Measurements from ENCODE around the gene BUD13.
"Not testable (repeated sequence)": the region's sequence is repeated elsewhere in the genome, so short reads cannot be mapped to it uniquely, and the experiment has no call there.

The BUD13 gene, protein sequence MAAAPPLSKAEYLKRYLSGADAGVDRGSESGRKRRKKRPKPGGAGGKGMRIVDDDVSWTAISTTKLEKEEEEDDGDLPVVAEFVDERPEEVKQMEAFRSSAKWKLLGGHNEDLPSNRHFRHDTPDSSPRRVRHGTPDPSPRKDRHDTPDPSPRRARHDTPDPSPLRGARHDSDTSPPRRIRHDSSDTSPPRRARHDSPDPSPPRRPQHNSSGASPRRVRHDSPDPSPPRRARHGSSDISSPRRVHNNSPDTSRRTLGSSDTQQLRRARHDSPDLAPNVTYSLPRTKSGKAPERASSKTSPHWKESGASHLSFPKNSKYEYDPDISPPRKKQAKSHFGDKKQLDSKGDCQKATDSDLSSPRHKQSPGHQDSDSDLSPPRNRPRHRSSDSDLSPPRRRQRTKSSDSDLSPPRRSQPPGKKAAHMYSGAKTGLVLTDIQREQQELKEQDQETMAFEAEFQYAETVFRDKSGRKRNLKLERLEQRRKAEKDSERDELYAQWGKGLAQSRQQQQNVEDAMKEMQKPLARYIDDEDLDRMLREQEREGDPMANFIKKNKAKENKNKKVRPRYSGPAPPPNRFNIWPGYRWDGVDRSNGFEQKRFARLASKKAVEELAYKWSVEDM

DNA sequence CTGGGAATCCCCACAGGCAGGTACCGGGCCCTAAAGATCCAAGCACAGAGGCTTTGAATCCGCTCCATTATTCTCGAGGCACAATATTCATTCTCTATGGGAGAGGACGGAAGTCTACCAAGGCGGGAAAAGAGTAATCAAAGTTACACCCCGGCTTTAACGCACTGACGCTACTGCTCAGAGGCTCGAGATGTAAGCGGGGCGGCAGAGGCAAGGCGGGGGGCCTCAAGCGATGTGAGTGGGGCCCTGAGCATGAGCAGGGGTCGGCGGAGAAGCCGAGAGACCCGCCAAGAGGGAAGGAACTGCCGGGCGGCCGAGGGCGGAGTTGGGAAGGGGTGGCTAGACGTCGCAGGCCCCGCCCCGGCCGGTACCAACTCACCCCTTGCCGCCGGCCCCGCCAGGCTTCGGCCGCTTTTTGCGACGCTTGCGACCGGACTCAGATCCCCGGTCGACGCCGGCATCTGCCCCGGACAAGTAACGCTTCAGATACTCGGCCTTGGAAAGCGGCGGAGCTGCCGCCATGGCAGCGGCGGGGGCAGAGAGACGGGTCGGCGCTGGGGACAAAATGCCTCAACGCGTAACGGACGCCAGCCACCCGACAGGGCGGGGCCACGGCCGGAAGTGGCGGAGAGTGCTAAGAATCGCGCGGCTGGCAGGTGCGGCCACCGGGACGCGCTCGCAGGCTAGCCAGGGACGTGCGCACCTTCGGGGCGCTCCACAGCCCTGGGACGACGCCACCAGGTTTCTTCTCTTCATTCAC lies at the start of gene BUD13:
Gene BUD13, minus strand, starts transcription at position 545 of the 760 bp plus-strand sequence. Its CDS starts 23 bp downstream, at position 522.
- peak; percentile 95 for DNase-seq

DNA sequence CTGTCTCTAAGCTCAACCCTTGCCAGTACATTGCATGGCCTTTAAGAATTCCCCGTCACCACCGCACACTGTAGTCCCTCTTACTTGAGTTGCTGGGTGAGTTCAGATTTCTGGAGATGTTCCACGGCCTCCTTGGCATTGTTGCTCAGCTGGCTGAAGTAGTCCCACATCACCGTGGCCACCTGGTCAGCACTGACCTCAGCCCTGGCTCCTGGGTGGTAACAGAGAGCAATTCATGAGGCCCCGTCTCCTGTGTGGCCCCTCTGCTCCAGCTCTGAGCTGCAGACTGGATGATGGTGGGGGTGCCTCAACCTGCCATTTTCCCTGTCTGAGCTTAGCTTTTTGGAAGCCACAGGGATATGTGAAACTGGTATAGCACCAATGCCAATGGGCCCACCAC lies 49.8 kb upstream of the BUD13 start:
- DNase-seq, result no peak

DNA sequence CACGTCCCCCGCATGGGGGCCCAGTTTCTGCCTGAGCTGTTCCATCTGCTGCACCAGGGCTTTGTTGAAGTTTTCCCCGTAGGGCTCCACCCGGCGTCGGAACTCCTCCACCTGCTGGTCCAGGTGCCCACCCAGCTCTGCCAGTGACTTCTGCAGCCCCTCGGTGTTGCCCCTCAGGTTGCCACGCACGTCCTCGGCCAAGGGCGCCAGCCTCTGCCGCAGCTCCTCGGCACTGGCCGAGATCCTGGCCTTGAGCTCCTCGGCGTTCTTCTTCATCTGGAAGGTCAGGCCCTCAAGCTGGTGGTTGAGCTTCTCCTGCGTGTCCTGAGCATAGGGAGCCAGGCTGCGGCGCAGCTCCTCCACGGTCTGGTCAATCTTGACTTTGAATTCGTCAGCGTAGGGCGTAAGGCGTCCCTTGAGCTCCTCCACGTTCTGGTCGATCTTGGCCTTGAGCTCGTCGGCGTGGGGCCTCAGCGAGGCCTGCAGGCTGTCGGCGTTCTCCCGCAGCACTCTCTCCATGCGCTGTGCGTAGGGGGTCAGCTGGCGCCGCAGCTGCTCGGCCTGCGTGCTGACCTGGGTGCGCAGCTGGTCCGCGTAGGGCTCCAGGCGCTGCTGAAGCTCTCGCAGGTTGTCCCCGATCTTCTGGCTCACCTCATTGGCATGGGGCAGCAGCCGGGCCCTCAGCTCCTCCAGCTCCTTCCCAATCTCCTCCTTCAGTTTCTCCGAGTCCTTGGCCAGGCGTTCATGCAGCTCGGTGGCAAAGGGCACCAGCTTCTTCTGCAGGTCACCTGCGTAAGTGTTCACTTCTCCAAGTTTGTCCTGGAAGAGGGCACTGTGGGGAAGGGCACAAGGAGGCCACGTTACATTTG lies 48.5 kb upstream of the BUD13 start:
- no peak for DNase-seq

DNA sequence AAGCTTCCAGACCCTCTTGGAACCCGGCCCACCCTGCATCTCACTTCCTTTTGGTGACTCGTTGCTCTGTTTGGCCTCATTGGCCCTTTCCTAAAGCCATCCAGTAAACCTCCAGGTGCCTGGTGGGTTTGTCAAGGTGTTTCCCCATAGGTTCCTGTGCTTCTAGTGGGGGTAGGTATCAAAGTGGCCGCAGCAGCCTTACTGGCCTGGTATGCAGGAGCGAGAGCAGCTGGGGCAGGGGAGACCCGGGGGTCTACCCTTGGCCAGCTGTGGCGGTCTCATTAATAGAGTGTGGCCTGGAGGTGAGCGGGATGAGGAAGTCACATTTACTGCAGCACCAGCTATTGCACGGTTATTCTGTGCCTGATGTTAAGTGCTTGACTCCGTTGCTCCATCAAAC lies 46.3 kb upstream of the BUD13 start:
- DNase-seq, result no peak

DNA sequence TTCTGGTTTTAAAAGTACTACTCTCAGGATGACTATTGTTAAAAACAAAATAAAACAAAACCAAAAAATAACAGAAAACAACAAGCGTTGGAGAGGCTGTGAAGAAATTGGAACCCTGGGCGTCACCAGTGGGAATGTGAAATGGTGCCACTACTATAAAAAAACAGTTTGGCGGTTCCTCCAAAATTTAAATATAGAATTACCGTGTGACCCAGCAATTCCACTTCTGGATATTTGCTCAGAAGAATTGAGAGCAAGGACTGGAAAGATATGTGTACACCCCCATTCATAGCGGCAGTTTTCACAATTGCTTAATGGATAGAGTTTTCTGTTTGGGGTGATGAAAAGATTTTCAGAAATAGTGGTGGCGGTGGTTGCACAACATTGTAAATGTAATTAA lies 41.7 kb upstream of the BUD13 start:
- DNase-seq, result no peak

DNA sequence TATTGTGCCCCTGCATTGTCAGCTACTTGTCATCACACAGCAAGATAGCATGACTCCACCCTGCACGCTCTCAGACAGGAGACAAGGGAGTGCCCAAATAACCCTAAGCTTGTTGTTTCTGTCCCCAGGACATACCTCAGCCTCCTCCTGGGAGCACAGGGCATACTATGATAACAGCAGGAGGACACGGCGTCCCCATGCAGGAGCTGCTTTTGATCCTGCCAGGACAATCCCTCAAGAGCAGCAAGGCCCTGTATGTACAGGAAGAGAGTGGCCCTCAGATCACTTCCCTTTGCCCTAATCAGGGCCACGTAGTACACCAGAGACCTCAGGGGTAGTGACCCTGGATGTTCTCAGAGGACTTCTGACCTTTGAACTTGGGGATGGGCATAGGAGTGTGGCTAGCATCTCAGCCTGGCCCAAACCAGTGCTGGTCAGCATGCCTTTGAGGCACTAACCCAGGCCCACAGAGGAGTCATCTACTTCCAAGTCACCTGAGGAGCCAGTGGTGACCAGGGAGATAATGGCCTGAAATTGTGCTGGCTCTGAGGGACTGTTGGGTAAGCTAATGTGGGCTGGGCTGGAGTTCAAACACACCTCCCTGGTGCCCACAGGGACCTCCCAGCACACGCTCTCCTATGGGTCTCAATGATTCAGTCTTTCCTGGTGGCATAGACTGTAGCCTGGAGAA lies 41.1 kb upstream of the BUD13 start:
- no peak for DNase-seq

DNA sequence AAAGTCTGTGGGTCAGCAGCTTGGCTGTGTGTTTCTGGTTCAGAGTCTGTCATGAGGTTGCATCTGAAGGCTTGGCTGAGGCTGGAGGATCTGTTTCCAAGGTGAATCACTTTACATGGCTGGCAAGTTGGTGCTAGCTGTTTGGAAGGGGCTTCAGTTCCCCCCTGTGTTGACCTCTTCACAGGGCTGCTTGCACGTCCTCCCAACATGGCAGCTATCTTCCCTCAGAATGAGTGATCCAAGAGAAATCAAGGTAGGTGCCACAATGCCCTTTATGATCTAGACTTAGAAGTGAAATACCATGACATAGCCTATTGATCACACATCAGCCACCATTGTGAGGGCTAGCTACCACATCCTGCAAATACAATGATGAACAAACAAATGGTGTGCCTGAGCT lies 40.4 kb upstream of the BUD13 start:
- DNase-seq, result no peak

DNA sequence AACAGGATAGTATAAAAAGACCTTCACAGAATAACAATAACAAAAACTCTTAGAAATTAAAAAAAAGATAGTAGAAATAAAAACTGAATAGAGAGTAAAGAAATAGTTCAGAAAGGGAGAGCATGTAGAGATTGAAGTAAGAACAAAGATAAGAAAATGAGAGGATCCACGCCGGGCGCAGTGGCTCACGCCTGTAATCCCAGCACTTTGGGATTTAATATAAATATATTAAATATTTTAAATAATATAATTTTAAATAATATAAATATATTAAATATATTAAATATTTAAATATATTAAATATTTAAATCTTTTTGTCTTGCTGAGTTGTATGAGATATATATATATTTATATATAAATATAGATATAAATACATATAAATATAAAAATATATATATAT lies 39.3 kb upstream of the BUD13 start:
- DNase-seq, result no peak

DNA sequence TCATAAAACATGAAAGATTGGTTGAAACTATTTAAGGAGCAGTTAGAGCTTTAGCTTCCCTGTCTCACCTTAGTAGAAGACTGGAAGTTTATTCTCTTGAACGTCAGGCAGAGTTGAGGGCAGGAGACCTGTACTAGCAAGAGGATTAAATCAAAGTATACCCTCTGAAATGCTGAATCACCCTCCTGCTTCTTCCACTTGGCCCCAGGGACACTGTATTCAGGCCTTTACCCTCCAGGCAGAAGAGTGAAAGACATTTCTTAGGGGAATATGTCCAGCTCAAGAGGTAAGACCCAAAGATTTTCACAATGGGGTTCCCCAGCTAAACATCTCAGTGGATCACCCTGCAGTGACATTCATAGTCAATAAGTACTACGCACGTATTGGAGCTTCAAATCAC lies 38.4 kb upstream of the BUD13 start:
- DNase-seq, result no peak

DNA sequence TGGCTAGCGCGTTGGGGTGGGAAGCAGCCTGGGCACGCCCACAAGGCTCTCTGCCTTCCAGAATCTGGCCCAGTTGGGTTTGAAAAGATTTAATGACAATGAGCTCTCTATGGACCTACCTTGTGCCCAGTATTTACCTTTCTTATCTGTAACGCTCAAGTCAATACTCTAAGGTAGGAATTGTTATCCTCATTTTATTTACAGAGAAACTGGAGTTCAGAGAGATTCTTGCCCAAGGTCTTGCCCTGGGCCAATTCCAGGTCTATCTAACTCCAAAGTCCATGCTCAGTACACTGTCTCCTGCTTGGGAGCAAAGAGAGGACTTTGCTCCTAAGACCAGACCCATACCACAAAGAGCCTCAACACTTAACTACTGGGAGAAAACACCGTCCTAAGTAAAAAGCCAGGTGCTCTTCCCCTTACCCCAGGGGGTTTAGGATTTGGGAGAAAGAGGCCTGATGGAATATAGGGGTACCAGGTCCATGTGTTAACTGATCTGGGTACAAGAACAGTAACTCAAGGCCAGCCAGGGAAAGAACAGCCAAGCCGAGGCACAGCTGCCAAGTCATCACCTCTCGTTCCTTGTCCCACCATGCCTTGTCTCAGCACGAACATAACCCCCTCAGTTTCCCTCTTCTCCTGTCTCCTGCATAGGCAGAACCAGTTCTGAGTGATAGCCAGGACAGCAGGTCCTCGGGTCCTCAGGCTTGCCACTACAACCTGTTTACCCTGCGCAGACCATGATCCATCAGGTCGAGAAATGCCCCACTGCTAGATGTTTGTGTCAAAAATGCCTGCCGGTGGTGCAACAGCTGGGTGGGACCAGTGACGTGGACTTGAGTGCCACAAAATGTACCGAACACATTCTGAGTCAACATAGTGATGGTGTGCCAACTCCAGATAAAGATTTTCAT lies 35.7 kb upstream of the BUD13 start:
- no peak for DNase-seq

DNA sequence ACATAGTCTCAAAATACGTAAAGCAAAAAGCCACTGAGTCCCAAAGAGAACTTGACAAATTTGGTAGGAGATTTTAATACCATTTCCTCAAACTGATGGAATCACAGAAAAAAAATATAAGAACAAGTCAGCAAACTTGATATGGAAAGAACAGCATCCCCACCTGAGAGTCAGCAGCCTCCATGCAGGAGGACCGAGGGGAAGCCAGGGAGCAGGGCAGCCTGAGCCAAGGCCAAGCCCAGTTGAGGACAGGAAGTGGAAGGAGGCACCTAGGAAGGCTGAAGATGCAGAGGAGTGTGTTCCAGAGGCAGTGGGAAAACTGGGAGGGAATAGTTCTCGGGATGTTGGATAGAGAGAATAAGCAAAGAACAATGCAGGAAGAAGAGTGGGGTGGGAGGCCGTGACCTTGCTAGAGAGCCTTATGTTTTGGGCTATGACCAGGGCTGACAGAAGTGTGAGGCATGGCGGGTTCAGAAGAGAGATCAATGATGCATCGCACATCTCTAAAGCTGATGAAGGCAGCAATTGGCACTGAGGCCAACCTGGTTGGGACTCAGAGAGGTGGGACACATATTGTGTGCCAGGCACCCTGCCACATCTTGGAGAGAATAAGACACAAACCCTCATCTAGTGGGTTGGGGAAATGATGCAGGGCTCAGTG lies 34.9 kb upstream of the BUD13 start:
- DNase-seq, result no peak

DNA sequence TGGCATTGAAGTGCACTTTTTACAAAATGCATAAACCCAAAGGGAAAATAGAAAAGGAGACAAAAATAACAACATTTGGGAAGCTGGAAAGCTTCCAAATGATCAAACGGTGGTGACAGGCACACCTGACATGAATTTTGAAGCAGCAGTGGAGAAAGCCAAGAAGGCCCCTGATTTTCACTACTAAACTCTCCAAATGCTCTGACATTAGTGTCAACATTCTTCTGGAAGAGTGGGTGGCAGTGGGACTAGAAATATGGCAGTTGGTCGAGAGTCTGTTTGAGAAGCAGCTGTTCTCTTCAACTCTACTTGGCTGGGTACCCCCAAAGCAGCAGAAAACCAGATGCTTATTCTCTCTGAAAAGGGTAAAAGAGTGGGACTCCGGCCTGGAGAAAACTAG lies 31.2 kb upstream of the BUD13 start:
- no peak for DNase-seq

DNA sequence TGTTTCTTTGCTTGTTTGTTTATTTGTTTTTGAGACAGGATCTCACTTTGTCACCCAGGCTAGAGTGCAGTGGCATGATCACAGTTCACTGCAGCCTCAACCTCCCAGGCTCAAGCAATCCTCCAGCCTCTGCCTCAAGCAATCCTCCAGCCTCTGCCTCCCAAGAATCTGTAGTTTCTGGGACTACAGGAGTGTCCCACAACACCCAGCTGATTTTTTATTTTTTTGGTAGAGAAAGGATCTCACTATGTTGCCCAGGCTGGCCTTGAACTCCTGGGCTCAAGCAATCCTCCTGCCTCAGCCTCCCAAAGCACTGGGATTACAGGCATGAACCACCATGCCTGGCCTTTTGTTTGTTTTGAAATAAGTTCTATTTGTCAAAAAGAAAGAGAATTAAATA lies 28.9 kb upstream of the BUD13 start:
- not testable (repeated sequence) for DNase-seq

DNA sequence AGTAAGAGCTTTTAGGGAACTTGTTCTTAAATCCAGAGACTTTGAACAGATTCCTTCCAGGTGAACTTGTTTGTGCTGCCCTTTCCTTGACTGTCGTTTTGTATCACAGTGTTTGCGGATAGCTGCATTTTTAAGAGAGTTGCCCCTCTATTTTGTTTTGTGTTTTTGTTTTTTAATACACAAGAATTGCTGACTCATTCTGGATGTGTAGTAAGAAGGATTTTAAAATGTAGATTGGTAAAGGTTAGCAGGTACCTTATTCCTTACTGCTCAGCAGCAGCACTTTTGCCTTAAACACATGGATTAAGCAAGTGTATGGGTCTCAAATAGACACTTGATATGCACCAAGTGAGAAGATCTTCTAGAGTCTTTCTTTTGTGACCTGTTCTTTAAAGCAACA lies 27.8 kb upstream of the BUD13 start:
- no peak for DNase-seq

DNA sequence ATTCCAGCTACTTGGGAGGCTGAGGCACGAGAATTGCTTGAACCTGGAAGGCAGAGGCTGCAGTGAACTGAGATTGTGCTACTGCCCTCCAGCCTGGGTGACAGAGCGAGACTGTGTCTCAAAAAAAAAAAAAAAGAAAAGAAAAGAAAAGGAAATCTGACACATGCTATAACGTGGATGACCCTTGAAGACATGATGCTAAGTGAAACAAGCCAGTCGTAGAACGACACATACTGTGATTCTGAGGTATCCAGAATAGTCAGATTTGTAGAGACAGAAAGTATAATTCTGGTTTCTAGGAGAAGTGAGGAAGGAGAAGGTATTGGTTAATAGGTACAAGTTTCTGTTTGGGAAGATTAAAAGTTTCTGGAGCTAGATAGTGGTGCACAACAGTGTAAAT lies 25.6 kb upstream of the BUD13 start:
- DNase-seq, result no peak

DNA sequence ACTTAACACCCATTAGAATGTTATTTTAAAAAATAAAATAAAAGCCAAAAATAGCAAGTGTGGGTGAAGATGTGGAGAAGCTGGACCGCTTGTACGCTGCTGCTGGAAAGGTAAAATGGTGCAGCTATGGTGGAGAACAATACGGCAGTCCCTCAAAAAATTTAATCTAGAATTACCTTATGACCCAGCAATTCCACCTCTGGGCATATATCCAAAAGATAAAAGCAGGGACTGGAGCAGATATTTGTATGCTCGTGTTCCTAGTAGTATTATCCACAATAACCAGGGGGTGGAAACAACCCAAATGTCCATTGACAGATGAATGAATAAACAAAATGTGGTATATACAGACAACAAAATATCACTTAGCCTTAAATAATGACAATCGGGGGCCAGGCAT lies 25.0 kb upstream of the BUD13 start:
- no peak for DNase-seq

DNA sequence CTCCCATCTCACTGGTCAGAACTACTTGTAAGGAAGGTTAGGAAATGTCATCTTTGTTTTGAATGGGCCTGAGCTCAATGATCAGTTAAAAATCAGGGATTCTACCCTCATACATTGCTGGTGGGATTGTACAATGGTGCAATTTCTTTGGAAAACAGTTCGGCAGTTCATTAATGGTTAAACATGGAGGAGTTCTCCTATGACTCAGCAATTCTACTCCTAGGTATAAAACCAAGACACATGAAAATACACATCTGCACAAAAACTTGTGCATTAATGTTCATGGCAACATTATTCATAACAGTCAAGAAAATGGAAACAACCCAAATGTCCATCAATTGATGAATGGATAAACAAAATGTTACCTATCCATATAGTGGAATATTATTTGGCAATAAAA lies 23.8 kb upstream of the BUD13 start:
- DNase-seq, result no peak

DNA sequence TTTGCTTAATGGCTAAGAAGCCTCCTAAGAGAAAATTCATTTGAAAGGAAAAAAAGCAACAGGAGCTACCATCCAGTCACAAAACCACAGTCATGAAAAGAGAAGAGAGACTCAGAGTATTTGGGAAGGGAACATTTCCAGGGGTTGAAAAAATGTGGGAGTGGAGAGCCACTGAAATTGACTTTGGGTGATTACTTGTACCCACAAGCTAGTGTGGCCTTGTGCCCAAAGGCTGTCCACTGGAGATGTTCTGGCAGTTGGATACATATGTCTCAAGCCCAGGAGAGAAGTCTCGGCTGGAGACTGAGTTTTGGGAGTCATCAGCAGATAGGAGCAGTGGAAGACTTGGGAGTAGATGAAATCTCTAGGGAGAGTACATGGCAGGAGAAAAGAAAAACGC lies 22.1 kb upstream of the BUD13 start:
- no peak for DNase-seq

DNA sequence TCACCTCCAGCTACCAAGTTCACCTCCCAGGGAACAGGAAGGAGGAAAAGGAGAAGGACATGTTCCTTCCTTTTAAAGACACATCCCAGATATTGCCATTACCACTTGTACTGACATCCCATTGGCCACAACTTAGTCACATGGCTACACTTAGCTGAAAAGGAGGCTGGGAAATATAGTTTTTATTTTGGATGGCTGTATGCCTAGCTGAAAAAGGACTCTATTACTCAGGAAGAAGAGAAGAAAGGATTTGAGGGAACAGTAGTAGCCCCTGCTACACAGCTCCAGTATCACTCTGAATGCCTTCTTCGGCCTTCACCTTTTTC lies 20.9 kb upstream of the BUD13 start:
- no peak for DNase-seq

DNA sequence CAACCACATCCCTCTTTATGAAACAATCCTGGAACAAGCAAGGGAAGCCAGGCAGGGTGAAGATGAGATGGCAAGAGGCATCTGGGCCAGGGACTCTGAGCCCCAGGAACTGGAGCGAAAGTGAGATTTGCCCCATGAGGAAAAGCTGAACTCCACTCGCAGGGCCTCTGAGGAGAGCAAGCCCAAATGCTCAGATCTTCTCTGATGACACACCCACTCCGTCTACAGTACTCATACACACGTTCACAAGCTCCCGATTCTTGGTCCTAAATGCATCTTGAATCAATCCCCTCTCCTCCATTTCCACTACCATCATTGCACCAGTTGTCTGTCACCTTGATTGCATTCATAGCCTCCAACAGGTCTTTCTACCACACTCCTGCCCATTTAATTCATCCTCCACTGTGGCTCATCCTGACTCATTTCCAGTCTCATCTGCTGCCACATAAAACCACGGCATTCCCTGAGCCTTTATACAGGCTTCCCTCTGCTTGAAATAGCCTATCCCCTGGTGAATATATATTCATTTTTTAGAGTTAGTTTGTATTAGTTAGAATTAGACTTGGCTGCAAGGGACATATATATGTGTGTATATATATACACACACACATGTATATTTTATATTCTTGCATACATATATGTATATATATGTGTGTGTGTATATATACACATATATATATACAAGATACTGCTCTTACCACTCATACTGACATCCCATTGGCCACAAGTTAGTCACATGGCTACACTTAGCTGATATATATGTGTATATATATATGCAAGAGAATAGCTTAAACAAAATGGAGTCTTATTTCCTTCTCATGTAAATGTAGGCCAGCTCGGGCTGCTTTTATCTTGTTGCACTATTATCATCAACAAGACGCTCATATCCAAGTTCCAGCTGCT lies 20.3 kb upstream of the BUD13 start:
- no peak for DNase-seq
